ENCODE results near the gene SPNS2. TPM values are rescaled to one million over a fixed set of nuclear protein-coding genes. Genes with fewer than 3 reads are reported as not detected.
A peak's percentile ranks its signal among the peaks of the same experiment; 100 is the strongest.

Gene SPNS2
- total RNA-seq, 1 donor from 2014 or later: 79.3 TPM

DNA sequence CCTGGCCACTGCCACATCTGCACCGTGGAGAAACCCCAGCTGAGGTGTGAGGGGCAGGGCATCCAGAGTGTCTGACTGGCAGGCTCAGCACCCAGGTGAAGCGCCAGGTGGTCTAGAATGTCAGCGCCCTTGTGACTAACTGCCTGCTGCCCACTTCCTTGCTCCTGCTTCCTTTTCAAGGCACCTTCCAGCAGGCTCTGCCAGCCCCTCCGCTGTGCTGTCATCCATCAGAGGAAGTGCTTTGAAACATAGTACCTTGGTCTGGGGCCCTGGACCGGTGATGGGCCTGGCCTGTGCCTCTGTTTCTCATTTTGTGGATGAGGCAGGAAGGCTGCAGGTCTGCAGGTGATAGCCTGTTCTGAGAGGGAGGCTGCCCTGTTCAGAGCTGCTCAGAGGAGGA, 5.5 kb downstream of the SPNS2 start:
- no peak for TF ChIP-seq POLR2A (IDR thresholded peaks at IDR 0.05)
- TF ChIP-seq CTCF (IDR thresholded peaks at IDR 0.05): no peak
- TF ChIP-seq POLR2AphosphoS5 (IDR thresholded peaks at IDR 0.05; ENCODE audit: insufficient read depth in 1 of 2, low read depth in 1 of 2): no peak
- Histone ChIP-seq H3K4me3 (no peak overlapping the region), H3K4me1 (peaks cover 15% of the 10 kb centered on the region), H3K27ac (no peak overlapping the region), H3K27me3 (no peaks in the 10 kb centered on the region), H3K36me3 (no peaks in the 10 kb centered on the region), H3K9me3 (no peaks in the 10 kb centered on the region)
- intact Hi-C loops (cut with DNase I): no loop called here
- DNase-seq (ENCODE audit: extremely low spot score in 2 of 2): no peak

GRCh38 chr17:4505187-4505586, 6.5 kb downstream of the SPNS2 start:
- intact Hi-C loops (cut with DNase I): no loop called here
- Histone ChIP-seq H3K36me3 (no peaks in the 10 kb centered on the region), H3K9me3 (no peaks in the 10 kb centered on the region), H3K27me3 (no peaks in the 10 kb centered on the region), H3K4me1 (peaks cover 5% of the 10 kb centered on the region), H3K27ac (peak overlapping the region; percentile 2), H3K4me3 (no peak overlapping the region)
- DNase-seq (ENCODE audit: extremely low spot score in 2 of 2): no peak
- no peak for TF ChIP-seq CTCF (IDR thresholded peaks at IDR 0.05)
- TF ChIP-seq POLR2A (IDR thresholded peaks at IDR 0.05): no peak
- TF ChIP-seq POLR2AphosphoS5 (IDR thresholded peaks at IDR 0.05; ENCODE audit: insufficient read depth in 1 of 2, low read depth in 1 of 2): no peak

DNA sequence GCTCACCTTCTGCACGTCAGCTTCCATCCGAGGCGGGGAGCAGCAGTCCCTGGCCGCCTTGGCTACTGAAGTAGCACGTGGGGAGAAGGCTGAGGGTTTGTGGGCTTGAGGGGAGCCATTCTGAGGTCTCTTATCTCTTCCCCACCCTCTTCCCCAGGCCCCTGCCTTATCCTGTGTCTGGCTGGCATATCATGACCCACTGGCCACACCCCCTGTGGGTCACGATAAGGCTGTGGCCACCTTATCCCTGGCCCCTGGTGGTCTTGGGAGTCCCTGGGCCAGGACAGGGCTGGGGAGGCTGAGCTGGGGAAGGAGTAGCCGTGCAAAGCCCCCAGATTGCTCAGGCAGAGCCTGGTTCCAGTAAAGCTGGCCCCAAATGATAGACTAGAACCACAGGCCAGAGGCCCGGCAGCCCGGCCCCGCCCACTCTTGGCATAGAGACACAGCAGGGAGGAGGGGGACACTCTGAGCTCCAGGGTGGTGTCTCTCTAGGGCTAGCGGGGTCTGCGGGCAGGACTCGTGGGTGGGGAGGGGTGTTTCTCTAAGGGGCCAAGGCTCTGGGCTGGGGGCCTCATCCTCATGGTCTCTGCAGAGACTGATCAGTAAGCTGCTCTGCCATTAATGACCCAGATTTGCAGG, 7.6 kb downstream of the SPNS2 start:
- Histone ChIP-seq H3K27ac (no peak overlapping the region), H3K9me3 (no peaks in the 10 kb centered on the region), H3K4me3 (no peak overlapping the region), H3K36me3 (no peaks in the 10 kb centered on the region), H3K27me3 (no peaks in the 10 kb centered on the region), H3K4me1 (no peaks in the 10 kb centered on the region)
- intact Hi-C loops (cut with DNase I): no loop called here
- DNase-seq (ENCODE audit: extremely low spot score in 2 of 2): no peak
- TF ChIP-seq POLR2A (IDR thresholded peaks at IDR 0.05): no peak
- TF ChIP-seq CTCF (IDR thresholded peaks at IDR 0.05): no peak
- no peak for TF ChIP-seq POLR2AphosphoS5 (IDR thresholded peaks at IDR 0.05; ENCODE audit: insufficient read depth in 1 of 2, low read depth in 1 of 2)

- no peaks in the 10 kb centered on the region for H3K36me3 ChIP-seq
- no peak overlapping the region for H3K4me3 ChIP-seq
- TF ChIP-seq CTCF (IDR thresholded peaks at IDR 0.05) (no peak), POLR2A (IDR thresholded peaks at IDR 0.05) (no peak), POLR2AphosphoS5 (IDR thresholded peaks at IDR 0.05; ENCODE audit: insufficient read depth in 1 of 2, low read depth in 1 of 2) (no peak)
- H3K27me3 ChIP-seq: no peaks in the 10 kb centered on the region
- no peaks in the 10 kb centered on the region for H3K9me3 ChIP-seq
- H3K4me1 ChIP-seq: no peaks in the 10 kb centered on the region
- intact Hi-C loops (cut with DNase I): no loop called here
- DNase-seq (ENCODE audit: extremely low spot score in 2 of 2): no peak
- no peak overlapping the region for H3K27ac ChIP-seq
Observed at GRCh38 chr17:4506892-4507291, 8.2 kb downstream of the SPNS2 start.

DNA sequence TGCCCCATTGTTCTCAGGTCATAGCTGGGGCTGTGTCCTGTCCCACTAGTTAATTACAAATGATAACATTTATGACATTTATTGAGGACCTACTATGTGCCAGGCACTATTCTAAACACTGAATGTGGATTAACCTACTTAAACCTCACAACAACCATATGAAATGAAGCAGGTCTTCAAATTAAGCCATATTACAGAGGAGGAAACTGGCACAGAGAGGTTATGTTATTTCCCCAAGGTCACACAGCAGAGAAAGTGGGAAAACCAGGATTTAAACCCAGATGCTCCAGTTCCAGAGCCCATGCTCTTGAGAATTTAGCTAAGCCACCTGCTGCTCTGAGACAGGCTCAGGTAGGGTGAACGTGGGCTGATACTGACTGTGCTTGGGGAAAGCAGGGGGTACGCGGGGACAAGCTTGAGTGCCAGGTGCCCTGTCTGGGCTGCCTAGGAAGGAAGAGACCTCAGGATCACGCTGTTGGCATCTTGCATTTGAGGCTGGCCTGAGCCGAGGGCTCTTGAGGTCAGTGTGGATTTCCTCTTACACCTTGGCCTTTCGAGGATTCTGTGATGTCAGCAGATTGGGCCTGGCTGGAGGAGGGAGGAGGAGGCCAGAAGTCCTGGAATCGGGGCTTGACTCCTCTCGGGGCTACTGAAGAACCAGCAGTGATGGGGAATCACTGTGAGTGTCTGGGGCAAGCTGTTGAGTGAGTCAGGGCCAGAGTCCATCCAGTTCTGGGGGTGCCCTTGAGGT, 8.9 kb downstream of the SPNS2 start:
- no peaks in the 10 kb centered on the region for H3K4me1 ChIP-seq
- intact Hi-C loops (cut with DNase I): no loop called here
- no peak overlapping the region for H3K27ac ChIP-seq
- H3K9me3 ChIP-seq: no peaks in the 10 kb centered on the region
- DNase-seq (ENCODE audit: extremely low spot score in 2 of 2): no peak
- no peak overlapping the region for H3K4me3 ChIP-seq
- no peaks in the 10 kb centered on the region for H3K36me3 ChIP-seq
- TF ChIP-seq POLR2AphosphoS5 (IDR thresholded peaks at IDR 0.05; ENCODE audit: insufficient read depth in 1 of 2, low read depth in 1 of 2) (no peak), POLR2A (IDR thresholded peaks at IDR 0.05) (no peak), CTCF (IDR thresholded peaks at IDR 0.05) (no peak)
- no peaks in the 10 kb centered on the region for H3K27me3 ChIP-seq

Measured in vagina (tissue), 2 donors.